GM18873 (cell line): Measurements from ENCODE around the gene LRRC8D.
"Not testable (repeated sequence)": the region's sequence is repeated elsewhere in the genome, so short reads cannot be mapped to it uniquely, and the experiment has no call there.

ENCODE experiments used
- ATAC-seq: cut with Tn5 transposase; IDR thresholded peaks from one replicate; pipeline ENCODE4 v1.9.1; 2021; ENCODE audit warnings: mild to moderate bottlenecking, moderate library complexity, moderate number of reproducible peaks; ENCODE audit not compliant: unreplicated experiment, low FRiP score

LRRC8D gene

GRCh38 chr1:89820422-89821321, at the start of gene LRRC8D:
Gene LRRC8D, plus strand, starts transcription at chr1:89821032. Its CDS starts 112,037 bp downstream, at chr1:89933069.
- peak; percentile 67 for ATAC-seq

GRCh38 chr1:89771991-89772560, 48.8 kb upstream of the LRRC8D start:
- no peak for ATAC-seq

- ATAC-seq = not testable (repeated sequence)
Observed at GRCh38 chr1:89776104-89776503, 44.7 kb upstream of the LRRC8D start.

- not testable (repeated sequence) for ATAC-seq
Observed at GRCh38 chr1:89777271-89777670, 43.6 kb upstream of the LRRC8D start.

GRCh38 chr1:89779151-89779940, 41.5 kb upstream of the LRRC8D start:
- no peak for ATAC-seq

- ATAC-seq = no peak
Observed at GRCh38 chr1:89780721-89781120, 40.1 kb upstream of the LRRC8D start.

- peak; percentile 73 for ATAC-seq
Observed at GRCh38 chr1:89781494-89782126, 39.2 kb upstream of the LRRC8D start.

GRCh38 chr1:89786628-89787214, 34.1 kb upstream of the LRRC8D start:
- ATAC-seq = no peak

- ATAC-seq = no peak
Observed at GRCh38 chr1:89790592-89790991, 30.2 kb upstream of the LRRC8D start.

GRCh38 chr1:89791064-89791726, 29.6 kb upstream of the LRRC8D start:
- no peak for ATAC-seq

GRCh38 chr1:89794406-89794805, 26.4 kb upstream of the LRRC8D start:
- ATAC-seq = no peak

- ATAC-seq = not testable (repeated sequence)
Observed at GRCh38 chr1:89795571-89795970, 25.3 kb upstream of the LRRC8D start.

- ATAC-seq = not testable (repeated sequence)
Observed at GRCh38 chr1:89797876-89798275, 23.0 kb upstream of the LRRC8D start.

GRCh38 chr1:89799495-89799894, 21.3 kb upstream of the LRRC8D start:
- ATAC-seq = no peak

- ATAC-seq = no peak
Observed at GRCh38 chr1:89800022-89800655, 20.7 kb upstream of the LRRC8D start.

- no peak for ATAC-seq
Observed at GRCh38 chr1:89800718-89801117, 20.1 kb upstream of the LRRC8D start.

- no peak for ATAC-seq
Observed at GRCh38 chr1:89802051-89802450, 18.8 kb upstream of the LRRC8D start.

- ATAC-seq = no peak
Observed at GRCh38 chr1:89802841-89803240, 18.0 kb upstream of the LRRC8D start.

GRCh38 chr1:89804642-89805237, 16.1 kb upstream of the LRRC8D start:
- ATAC-seq = peak; percentile 83
